Stimulated activated naive CD8-positive, alpha-beta T cell treated with anti-CD3 and anti-CD28 coated beads, Interleukin-15, Interleukin-2, amounts not matched to agents 100 ng/mL and 50 ng/mL, for 24 hours (primary cell): ENCODE results near the gene PRPF19.

Source experiments
- H3K27ac Mint-ChIP-seq: one replicate; pipeline ENCODE4 v1.8.0; 2021; ENCODE audit warnings: mild to moderate bottlenecking, mixed read lengths
- H3K27me3 Mint-ChIP-seq: one replicate; pipeline ENCODE4 v1.8.0; 2021; ENCODE audit warnings: mixed read lengths
- H3K36me3 Mint-ChIP-seq: one replicate; pipeline ENCODE4 v1.8.0; 2021; ENCODE audit warnings: low read depth, mixed read lengths
- H3K4me1 Mint-ChIP-seq: one replicate; pipeline ENCODE4 v1.8.0; 2021; ENCODE audit warnings: low read depth, mixed read lengths
- H3K4me3 Mint-ChIP-seq: one replicate; pipeline ENCODE4 v1.8.0; 2021; ENCODE audit warnings: mild to moderate bottlenecking, mixed read lengths
- H3K9me3 Mint-ChIP-seq: one replicate; pipeline ENCODE4 v1.8.0; 2021; ENCODE audit warnings: mixed read lengths

Gene PRPF19

GRCh38 chr11:60891103-60891741 is 15.2 kb downstream of the PRPF19 start:
- Mint-ChIP-seq H3K36me3 (peaks cover 64% of the 10 kb centered on the region), H3K4me1 (no peaks in the 10 kb centered on the region), H3K4me3 (no peak overlapping the region), H3K27ac (no peak overlapping the region), H3K27me3 (no peaks in the 10 kb centered on the region), H3K9me3 (no peaks in the 10 kb centered on the region)

- H3K4me3 Mint-ChIP-seq: no peak overlapping the region
- H3K27ac Mint-ChIP-seq: no peak overlapping the region
- H3K36me3 Mint-ChIP-seq: peaks cover 61% of the 10 kb centered on the region
- no peaks in the 10 kb centered on the region for H3K27me3 Mint-ChIP-seq
- no peaks in the 10 kb centered on the region for H3K9me3 Mint-ChIP-seq
- H3K4me1 Mint-ChIP-seq: no peaks in the 10 kb centered on the region
Observed at GRCh38 chr11:60890696-60891095, 15.7 kb downstream of the PRPF19 start.

DNA sequence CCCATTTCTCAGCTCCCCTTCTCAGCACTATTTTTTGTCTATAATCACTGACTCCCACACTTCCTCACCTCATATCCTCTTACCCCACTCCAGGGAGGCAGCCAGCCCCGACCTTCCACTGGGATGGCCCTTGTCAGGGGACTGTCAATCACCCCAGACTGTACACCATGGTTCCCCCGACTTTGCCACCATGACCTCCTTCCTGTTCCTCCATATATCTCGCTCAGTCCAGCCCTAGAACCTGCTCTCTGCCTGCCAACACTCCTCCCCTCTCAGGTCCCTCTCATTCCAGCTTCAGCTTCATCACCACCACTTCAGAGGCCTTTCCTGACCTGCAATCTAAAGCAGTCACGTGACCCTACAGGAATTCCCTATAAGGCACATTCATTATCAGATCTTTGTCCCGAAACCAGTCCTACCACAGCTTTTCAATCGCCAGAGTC is 16.5 kb downstream of the PRPF19 start:
- Mint-ChIP-seq H3K27me3 (no peaks in the 10 kb centered on the region), H3K4me3 (no peak overlapping the region), H3K27ac (no peak overlapping the region), H3K4me1 (no peaks in the 10 kb centered on the region), H3K36me3 (peaks cover 60% of the 10 kb centered on the region), H3K9me3 (no peaks in the 10 kb centered on the region)

DNA sequence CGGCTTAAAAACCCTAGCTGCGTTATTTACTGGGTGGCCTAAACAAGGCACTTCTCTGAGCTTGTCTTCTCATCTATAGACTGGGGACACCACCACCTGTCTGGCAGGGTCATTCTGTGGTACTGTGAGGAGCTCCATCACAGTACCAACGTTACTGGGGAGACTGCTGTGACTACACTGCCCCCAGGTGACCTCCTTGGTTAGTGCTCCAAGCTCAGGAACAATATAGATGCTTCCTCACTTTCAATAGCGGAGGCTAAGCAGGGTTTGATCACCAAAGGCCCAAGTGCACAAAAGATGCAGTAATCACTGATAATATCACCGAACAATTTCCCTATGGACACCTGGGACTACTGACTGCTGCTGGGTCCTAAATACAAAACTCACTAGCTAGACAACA is 18.8 kb downstream of the PRPF19 start:
- no peak overlapping the region for H3K27ac Mint-ChIP-seq

GRCh38 chr11:60880643-60881282 is 25.6 kb downstream of the PRPF19 start:
- H3K4me1 Mint-ChIP-seq: no peaks in the 10 kb centered on the region
- no peak overlapping the region for H3K27ac Mint-ChIP-seq
- no peak overlapping the region for H3K4me3 Mint-ChIP-seq
- no peaks in the 10 kb centered on the region for H3K27me3 Mint-ChIP-seq
- peaks cover 50% of the 10 kb centered on the region for H3K36me3 Mint-ChIP-seq
- no peaks in the 10 kb centered on the region for H3K9me3 Mint-ChIP-seq

More for the DNA sequence above, 18.8 kb downstream of the PRPF19 start:
- Mint-ChIP-seq H3K27me3 (no peaks in the 10 kb centered on the region), H3K9me3 (no peaks in the 10 kb centered on the region), H3K4me1 (no peaks in the 10 kb centered on the region), H3K36me3 (peaks cover 61% of the 10 kb centered on the region), H3K4me3 (no peak overlapping the region)

DNA sequence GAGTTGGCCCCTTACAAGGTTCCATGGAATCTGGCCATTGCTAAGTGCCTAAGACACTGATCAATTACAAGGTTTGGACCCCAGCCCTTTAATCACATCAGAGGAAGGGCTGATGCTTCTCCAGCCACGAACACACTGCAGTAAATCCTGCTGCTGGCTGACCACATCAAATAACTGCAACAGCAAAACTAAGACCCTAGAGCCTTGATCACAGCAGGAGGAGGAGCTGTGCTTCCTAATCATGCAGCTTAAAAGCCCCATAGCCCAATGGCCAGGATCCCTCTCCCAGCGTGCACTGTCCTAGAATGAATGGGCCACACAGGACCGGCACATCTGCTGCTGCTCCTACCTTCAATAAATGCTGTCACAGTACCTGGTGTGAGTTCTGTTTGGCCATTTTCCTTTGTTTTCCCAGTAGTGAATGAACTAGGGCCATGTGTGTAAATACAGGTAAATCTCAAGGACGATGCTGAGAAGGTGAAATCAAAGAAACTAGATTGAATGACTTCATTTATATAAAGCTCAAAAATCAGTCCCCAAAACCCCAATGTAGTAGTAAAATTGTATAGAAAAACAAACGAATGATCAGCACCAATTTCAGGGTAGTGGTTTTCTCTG is 26.3 kb downstream of the PRPF19 start:
- H3K27ac Mint-ChIP-seq: no peak overlapping the region
- H3K4me3 Mint-ChIP-seq: no peak overlapping the region
- no peaks in the 10 kb centered on the region for H3K27me3 Mint-ChIP-seq
- no peaks in the 10 kb centered on the region for H3K4me1 Mint-ChIP-seq
- H3K9me3 Mint-ChIP-seq: no peaks in the 10 kb centered on the region
- peaks cover 46% of the 10 kb centered on the region for H3K36me3 Mint-ChIP-seq

GRCh38 chr11:60879104-60879503 is 27.3 kb downstream of the PRPF19 start:
- Mint-ChIP-seq H3K36me3 (peaks cover 42% of the 10 kb centered on the region), H3K27ac (no peak overlapping the region), H3K4me3 (no peak overlapping the region), H3K9me3 (no peaks in the 10 kb centered on the region), H3K4me1 (peaks cover 2% of the 10 kb centered on the region), H3K27me3 (no peaks in the 10 kb centered on the region)

GRCh38 chr11:60878245-60879101 is 27.9 kb downstream of the PRPF19 start:
- Mint-ChIP-seq H3K36me3 (peaks cover 36% of the 10 kb centered on the region), H3K4me3 (no peak overlapping the region), H3K4me1 (peaks cover 9% of the 10 kb centered on the region), H3K9me3 (no peaks in the 10 kb centered on the region), H3K27ac (no peak overlapping the region), H3K27me3 (no peaks in the 10 kb centered on the region)

- H3K9me3 Mint-ChIP-seq: no peaks in the 10 kb centered on the region
- peaks cover 17% of the 10 kb centered on the region for H3K36me3 Mint-ChIP-seq
- no peak overlapping the region for H3K27ac Mint-ChIP-seq
- no peak overlapping the region for H3K4me3 Mint-ChIP-seq
- no peaks in the 10 kb centered on the region for H3K27me3 Mint-ChIP-seq
- H3K4me1 Mint-ChIP-seq: peaks cover 26% of the 10 kb centered on the region
Observed at GRCh38 chr11:60876168-60876485, 30.3 kb downstream of the PRPF19 start.

GRCh38 chr11:60875366-60876167 is 30.8 kb downstream of the PRPF19 start:
- Mint-ChIP-seq H3K27ac (no peak overlapping the region), H3K36me3 (peaks cover 12% of the 10 kb centered on the region), H3K27me3 (no peaks in the 10 kb centered on the region), H3K9me3 (no peaks in the 10 kb centered on the region), H3K4me1 (peaks cover 30% of the 10 kb centered on the region), H3K4me3 (no peak overlapping the region)

DNA sequence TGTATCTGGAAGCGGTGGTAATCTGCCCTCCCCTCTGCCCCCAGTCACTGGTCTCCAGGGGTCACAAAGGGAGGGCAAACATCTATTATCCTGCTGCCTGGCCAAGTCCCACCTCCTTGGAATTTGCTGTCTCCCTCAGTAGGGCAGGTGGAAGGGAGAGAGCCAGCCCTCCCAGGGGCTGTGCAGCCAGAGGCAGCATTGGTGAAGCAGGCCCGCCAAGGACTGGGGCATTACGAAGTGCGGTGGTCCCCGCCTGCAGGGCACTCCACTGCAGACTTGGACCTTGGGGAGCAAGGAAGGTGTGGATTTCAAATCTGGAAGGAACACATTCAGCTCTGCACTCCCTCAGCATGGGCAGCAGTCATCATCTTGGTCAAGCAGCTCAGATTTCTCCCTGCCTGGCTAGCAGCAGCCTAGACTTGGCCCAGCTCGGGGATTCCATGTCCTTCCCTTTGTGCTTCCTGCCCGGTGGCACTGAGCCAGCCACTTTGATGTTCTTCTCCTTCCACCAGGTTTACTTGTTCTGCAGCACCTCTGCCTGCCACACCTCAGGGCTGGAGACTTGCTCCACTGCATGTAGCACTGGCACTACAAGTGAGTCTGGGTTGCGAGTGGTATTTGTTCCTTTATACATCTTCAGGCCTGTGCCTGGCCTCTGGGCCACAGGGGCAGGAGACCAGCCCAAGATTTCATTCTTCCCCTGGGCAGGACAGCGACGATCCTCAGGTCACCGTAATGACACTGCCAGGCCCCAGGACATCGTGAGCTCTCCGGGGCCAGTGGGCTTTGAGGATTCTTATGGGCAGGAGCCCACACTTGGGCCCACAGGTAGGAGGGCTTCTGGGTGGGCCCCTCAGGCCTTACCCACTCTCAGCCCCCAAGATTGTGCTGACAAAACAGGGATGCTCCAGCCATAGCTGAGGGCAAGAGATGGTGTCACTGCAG is 31.7 kb downstream of the PRPF19 start:
- H3K4me3 Mint-ChIP-seq: no peak overlapping the region
- H3K36me3 Mint-ChIP-seq: peaks cover 11% of the 10 kb centered on the region
- no peaks in the 10 kb centered on the region for H3K27me3 Mint-ChIP-seq
- no peaks in the 10 kb centered on the region for H3K9me3 Mint-ChIP-seq
- no peak overlapping the region for H3K27ac Mint-ChIP-seq
- H3K4me1 Mint-ChIP-seq: peaks cover 30% of the 10 kb centered on the region

- H3K36me3 Mint-ChIP-seq: peaks cover 6% of the 10 kb centered on the region
- H3K27ac Mint-ChIP-seq: no peak overlapping the region
- H3K27me3 Mint-ChIP-seq: no peaks in the 10 kb centered on the region
- H3K4me1 Mint-ChIP-seq: peaks cover 33% of the 10 kb centered on the region
- H3K9me3 Mint-ChIP-seq: no peaks in the 10 kb centered on the region
- H3K4me3 Mint-ChIP-seq: no peak overlapping the region
Observed at GRCh38 chr11:60873533-60873932, 32.9 kb downstream of the PRPF19 start.

GRCh38 chr11:60872961-60873524 is 33.3 kb downstream of the PRPF19 start:
- peaks cover 6% of the 10 kb centered on the region for H3K36me3 Mint-ChIP-seq
- H3K27me3 Mint-ChIP-seq: no peaks in the 10 kb centered on the region
- H3K9me3 Mint-ChIP-seq: no peaks in the 10 kb centered on the region
- no peak overlapping the region for H3K4me3 Mint-ChIP-seq
- H3K4me1 Mint-ChIP-seq: peaks cover 35% of the 10 kb centered on the region
- H3K27ac Mint-ChIP-seq: no peak overlapping the region
